AG09319 (cell line): ENCODE measurements around the gene PCNT.

Experiments used
- DNase-seq: peaks from one replicate; pipeline ENCODE4 v3.0.0-alpha.2; 2010; ENCODE audit warnings: low read depth; ENCODE audit errors: extremely low read depth
- TF ChIP-seq, protein P1 (sequence below): IDR thresholded peaks from 2 replicates; pipeline ENCODE4 v1.5.1; 2011; ENCODE audit warnings: low read depth, mild to moderate bottlenecking, inconsistent platforms, low read length, moderate library complexity

Gene PCNT

DNA sequence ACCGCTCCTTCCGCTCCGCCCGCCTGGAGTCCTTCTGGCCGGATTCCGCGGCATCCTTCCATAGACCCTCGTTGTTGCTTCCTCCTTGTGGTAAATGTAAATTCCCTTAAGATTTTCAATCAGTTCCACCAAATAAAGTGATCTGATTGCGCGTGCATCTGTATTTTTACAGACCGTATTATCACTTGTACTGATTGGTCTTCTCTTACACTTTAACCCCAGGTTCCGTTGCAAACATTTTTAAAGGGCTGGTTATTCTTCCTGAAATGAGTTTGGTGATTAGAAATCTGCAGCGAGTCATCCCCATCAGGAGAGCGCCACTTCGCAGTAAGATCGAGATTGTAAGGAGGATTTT, 37.3 kb upstream of the PCNT start:
- no peak for DNase-seq
- TF ChIP-seq, protein P1, sequence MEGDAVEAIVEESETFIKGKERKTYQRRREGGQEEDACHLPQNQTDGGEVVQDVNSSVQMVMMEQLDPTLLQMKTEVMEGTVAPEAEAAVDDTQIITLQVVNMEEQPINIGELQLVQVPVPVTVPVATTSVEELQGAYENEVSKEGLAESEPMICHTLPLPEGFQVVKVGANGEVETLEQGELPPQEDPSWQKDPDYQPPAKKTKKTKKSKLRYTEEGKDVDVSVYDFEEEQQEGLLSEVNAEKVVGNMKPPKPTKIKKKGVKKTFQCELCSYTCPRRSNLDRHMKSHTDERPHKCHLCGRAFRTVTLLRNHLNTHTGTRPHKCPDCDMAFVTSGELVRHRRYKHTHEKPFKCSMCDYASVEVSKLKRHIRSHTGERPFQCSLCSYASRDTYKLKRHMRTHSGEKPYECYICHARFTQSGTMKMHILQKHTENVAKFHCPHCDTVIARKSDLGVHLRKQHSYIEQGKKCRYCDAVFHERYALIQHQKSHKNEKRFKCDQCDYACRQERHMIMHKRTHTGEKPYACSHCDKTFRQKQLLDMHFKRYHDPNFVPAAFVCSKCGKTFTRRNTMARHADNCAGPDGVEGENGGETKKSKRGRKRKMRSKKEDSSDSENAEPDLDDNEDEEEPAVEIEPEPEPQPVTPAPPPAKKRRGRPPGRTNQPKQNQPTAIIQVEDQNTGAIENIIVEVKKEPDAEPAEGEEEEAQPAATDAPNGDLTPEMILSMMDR: no peak

DNA sequence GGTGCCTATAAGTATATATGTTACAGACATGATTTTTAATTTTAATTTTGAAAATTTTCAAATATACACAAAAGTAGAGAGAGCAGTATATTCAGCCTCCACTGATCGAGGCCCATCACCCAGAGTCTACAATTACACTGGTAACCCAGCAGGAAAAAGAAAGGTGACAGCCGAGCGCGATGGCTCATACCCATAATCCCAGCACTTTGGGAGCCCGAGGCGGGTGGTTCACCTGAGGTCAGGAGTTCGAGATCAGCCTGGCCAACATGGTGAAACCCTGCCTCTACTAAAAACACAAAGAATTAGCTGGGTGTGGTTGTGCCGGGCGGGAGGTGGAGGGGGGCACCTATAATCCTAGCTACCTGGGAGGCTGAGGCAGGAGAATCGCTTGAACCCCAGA, 36.4 kb upstream of the PCNT start:
- TF ChIP-seq, protein P1: no peak
- no peak for DNase-seq

GRCh38 chr21:46289655-46290179, 34.2 kb upstream of the PCNT start:
- TF ChIP-seq, protein P1: no peak
- no peak for DNase-seq

DNA sequence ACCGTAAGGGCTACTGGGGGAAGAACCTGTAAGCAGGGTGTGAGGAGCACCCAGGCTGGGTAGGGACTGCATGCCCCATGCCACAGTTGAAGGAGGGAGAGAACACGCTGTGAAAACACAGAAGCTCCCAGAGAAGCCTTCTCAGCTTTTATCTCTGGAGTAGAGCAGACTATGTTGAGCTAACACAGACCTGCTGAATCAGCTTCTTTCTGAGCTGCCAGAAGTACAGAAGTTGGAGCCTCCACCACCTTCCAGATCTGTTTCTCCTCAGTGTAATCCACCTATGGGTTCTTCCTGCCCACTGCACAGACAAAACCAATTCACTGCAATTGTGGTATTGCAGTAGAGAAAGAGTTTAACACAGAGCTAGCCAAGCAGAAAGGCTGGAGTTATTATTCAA, 32.4 kb upstream of the PCNT start:
- TF ChIP-seq, protein P1: no peak
- no peak for DNase-seq

DNA sequence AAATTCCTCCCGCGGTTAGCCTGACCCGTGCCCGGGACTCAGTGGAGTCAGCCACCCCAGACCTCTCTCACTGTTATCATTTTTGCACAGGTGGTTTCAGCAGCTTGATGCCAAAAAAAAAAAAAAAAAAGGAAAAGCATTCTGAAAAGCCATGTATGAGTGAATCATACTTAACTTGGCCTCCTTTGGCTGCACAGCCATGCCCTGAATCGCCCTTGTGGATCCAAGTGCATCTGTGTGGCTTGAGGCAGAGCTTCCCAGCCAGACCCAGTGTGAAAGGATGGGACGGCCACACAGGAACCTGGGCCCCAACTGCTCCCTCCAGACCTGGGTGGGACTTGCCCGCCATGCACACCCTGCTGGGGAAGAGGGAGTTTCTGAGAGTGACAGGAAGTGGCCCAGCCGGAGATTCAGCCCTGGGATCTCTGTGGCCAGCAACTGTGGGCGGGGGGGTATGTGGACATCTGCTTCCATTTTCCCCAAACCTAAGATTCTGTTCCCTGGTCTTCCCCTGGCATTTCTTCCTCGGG, 29.2 kb upstream of the PCNT start:
- TF ChIP-seq, protein P1: no peak
- no peak for DNase-seq

DNA sequence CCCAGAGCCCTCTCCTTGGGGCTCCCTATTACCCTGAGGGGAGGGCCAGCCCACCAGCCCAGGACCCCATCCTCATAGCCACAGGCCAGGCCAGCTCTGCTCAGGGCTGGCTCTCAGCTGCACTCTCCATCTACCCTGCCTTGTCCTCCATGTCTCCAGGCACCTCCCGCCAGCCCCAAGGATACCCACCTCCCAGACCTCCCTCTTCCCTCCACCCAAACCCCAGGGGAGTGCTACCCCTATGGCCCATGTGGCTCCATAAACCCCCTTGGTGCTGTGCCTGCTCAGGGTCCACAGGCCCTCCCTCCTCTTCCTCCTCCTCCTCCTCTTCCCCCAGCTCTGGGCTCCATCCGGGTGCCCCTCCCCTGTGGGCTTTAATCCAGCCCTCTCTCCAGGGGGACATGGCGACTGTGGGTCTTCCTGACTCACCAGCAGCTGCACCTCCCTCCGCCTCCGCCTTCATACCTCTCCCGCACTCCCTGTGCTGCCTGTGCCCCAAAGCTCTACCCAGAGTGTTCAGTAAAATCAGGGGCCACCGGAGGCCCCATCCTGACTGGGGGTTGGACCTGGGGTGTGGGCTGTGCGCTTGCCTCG, 28.7 kb upstream of the PCNT start:
- no peak for DNase-seq
- TF ChIP-seq, protein P1: no peak

GRCh38 chr21:46295996-46296752, 27.8 kb upstream of the PCNT start:
- TF ChIP-seq, protein P1: no peak

More at GRCh38 chr21:46295996-46296752, 27.8 kb upstream of the PCNT start:
- peak; percentile 57 for DNase-seq
